ENCODE results near the gene OBSCN. TPM values are rescaled to one million over a fixed set of nuclear protein-coding genes. Genes with fewer than 3 reads are reported as not detected.
"Not testable (repeated sequence)": the region's sequence is repeated elsewhere in the genome, so short reads cannot be mapped to it uniquely, and the experiment has no call there.

OBSCN gene
- total RNA-seq, 1 donor from 2014 or later: 15.2 TPM

DNA sequence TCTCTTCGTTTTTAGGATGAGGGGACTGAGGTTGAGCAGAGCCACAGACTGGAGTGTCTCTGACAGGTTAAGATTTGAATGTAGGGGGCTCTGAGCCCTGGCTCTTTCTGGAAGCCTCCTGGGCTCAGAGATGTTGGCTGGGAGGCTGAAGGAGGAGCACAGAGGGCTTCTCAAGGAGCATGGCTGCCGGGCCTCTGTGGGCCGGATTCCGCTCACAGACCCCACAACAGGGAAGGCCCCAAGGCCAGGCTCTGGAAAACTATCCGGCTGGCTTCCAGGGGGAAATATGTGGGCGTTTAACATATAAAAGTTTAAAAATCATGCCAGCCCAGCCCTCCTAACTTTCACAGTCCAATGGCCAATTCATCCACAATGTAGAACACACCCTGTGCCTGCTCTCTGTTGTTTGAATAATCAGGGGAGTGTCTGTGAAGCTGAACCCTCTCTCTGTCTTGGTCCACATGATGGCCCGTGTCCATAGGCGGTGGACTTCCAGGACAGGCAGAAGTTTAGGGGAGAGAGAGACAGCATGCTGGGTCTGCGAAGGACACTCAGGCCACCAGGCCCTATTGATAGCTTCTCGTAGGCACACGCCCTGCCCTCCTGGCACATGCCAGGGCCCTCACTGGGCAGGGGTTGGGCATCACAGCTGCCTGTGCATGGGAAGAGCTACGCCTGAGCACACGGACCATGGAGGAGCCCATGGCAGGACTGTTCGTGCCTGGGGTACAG is 10.8 kb downstream of the OBSCN start:
- no peaks in the 10 kb centered on the region for H3K9me3 Mint-ChIP-seq (ENCODE audit: unreplicated experiment)
- H3K27ac Mint-ChIP-seq (ENCODE audit: unreplicated experiment): no peak overlapping the region
- H3K27me3 Mint-ChIP-seq (ENCODE audit: unreplicated experiment): no peaks in the 10 kb centered on the region
- peak; percentile 69 for DNase-seq (ENCODE audit: extremely low spot score, unreplicated experiment)
- no peak overlapping the region for H3K4me3 Mint-ChIP-seq (ENCODE audit: unreplicated experiment)
- TF ChIP-seq, protein P1, sequence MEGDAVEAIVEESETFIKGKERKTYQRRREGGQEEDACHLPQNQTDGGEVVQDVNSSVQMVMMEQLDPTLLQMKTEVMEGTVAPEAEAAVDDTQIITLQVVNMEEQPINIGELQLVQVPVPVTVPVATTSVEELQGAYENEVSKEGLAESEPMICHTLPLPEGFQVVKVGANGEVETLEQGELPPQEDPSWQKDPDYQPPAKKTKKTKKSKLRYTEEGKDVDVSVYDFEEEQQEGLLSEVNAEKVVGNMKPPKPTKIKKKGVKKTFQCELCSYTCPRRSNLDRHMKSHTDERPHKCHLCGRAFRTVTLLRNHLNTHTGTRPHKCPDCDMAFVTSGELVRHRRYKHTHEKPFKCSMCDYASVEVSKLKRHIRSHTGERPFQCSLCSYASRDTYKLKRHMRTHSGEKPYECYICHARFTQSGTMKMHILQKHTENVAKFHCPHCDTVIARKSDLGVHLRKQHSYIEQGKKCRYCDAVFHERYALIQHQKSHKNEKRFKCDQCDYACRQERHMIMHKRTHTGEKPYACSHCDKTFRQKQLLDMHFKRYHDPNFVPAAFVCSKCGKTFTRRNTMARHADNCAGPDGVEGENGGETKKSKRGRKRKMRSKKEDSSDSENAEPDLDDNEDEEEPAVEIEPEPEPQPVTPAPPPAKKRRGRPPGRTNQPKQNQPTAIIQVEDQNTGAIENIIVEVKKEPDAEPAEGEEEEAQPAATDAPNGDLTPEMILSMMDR (IDR thresholded peaks at IDR 0.05): no peak
- H3K4me1 Mint-ChIP-seq (ENCODE audit: unreplicated experiment): peaks cover 2% of the 10 kb centered on the region
- H3K36me3 Mint-ChIP-seq (ENCODE audit: unreplicated experiment): no peaks in the 10 kb centered on the region

DNA sequence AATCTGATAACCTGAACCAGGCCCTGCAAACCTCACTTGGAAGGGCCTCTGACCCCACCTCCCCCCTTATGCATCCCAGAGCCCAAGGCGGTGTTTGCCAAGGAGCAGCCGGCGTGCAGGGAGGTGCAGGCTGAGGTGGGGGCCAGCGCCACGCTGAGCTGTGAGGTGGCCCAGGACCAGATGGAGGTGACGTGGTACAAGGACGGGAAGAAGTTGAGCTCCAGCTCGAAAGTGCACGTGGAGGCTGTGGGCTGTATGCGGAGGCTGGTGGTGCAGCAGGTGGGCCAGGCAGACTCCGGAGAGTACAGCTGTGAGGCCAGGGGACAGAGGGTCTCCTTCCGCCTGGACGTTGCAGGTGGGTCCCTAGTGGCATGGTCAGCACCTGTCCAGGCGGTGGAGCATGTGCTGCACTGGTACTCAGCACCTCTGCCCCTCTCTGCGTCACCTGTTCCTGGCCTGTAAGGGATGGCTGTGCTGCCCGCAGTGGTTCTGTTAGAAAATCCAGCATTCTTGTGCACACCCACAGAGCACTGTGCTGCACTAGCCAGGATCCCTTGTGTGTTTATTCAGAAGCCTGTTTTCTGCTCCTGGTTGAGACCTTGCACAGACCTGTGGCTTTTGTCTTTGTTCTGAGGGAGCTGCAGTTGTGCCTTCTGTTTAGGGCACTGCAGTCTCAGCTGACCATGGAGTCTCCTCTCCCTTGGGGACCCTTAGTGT is 11.6 kb downstream of the OBSCN start:
- Mint-ChIP-seq H3K4me1 (ENCODE audit: unreplicated experiment) (peaks cover 2% of the 10 kb centered on the region), H3K4me3 (ENCODE audit: unreplicated experiment) (no peak overlapping the region), H3K36me3 (ENCODE audit: unreplicated experiment) (peaks cover 3% of the 10 kb centered on the region), H3K9me3 (ENCODE audit: unreplicated experiment) (no peaks in the 10 kb centered on the region), H3K27me3 (ENCODE audit: unreplicated experiment) (no peaks in the 10 kb centered on the region), H3K27ac (ENCODE audit: unreplicated experiment) (no peak overlapping the region)
- DNase-seq (ENCODE audit: extremely low spot score, unreplicated experiment): peak; percentile 77
- TF ChIP-seq, protein P1 (IDR thresholded peaks at IDR 0.05): no peak

DNA sequence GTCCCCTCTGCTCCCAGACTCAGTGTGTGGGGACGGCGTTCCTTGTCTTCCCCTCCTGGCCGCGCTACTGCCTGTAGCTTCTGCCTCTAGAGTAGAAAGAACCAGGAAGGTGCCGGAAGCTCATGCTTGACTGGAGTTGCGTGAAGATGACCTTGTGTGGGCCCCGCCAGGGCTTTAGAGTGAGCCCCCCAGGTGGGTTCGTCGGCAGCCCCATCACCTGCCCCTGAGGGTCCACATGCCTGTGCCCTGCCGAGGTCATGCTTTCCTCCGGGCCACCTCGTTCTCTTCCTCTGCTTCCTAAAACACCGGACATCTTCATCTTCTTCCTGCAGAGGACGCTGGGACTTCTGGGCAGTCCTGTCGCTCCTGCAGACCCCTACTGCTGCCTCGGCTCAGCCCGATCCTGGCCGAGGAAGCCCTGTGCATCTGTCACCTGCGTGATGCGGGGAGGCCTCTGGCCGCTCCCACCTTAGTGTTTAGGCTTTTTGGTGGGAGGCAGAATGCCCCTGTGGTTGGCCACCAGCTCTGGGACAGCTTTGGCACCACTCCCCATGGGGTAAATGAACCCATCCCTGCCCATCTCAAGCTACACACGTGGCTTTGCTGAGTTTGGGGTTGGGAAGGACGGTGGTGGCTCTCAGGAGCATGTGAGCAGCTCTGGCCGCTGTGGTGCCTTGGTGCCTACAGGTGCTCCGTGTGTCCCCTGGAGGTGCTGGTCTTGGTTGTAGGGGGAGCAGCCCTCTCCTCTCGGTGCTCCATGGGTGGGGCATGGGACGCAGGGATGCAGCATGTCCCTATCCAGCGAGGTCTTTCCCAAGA is 12.3 kb downstream of the OBSCN start:
- no peak overlapping the region for H3K27ac Mint-ChIP-seq (ENCODE audit: unreplicated experiment)
- TF ChIP-seq, protein P1 (IDR thresholded peaks at IDR 0.05): no peak
- no peaks in the 10 kb centered on the region for H3K27me3 Mint-ChIP-seq (ENCODE audit: unreplicated experiment)
- H3K4me1 Mint-ChIP-seq (ENCODE audit: unreplicated experiment): peaks cover 2% of the 10 kb centered on the region
- H3K4me3 Mint-ChIP-seq (ENCODE audit: unreplicated experiment): no peak overlapping the region
- H3K36me3 Mint-ChIP-seq (ENCODE audit: unreplicated experiment): peaks cover 8% of the 10 kb centered on the region
- no peaks in the 10 kb centered on the region for H3K9me3 Mint-ChIP-seq (ENCODE audit: unreplicated experiment)
- peak; percentile 76 for DNase-seq (ENCODE audit: extremely low spot score, unreplicated experiment)

DNA sequence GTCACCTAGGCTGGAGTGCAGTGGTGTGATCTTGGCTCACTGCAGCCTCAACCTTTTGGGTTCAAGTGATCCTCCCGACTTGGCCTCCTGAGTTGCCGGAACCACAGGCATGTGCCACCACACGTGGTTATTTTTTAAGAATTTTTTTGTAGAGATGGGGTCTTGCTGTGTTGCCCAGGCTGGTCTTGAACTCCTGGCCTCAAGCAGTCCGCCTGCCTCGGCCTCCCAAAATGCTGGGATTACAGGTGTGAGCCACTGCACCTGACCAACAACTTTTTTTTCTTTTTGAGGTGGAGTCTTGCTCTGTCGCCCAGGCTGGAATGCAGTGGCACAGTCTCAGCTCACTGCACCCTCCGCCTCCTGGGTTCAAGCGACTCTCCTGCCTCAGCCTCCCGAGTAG is 13.3 kb downstream of the OBSCN start:
- not testable (repeated sequence) for H3K27ac Mint-ChIP-seq (ENCODE audit: unreplicated experiment); H3K4me3 Mint-ChIP-seq (ENCODE audit: unreplicated experiment); H3K4me1 Mint-ChIP-seq (ENCODE audit: unreplicated experiment); DNase-seq (ENCODE audit: extremely low spot score, unreplicated experiment); H3K27me3 Mint-ChIP-seq (ENCODE audit: unreplicated experiment); H3K9me3 Mint-ChIP-seq (ENCODE audit: unreplicated experiment)
- H3K36me3 Mint-ChIP-seq (ENCODE audit: unreplicated experiment): peaks cover 12% of the 10 kb centered on the region

DNA sequence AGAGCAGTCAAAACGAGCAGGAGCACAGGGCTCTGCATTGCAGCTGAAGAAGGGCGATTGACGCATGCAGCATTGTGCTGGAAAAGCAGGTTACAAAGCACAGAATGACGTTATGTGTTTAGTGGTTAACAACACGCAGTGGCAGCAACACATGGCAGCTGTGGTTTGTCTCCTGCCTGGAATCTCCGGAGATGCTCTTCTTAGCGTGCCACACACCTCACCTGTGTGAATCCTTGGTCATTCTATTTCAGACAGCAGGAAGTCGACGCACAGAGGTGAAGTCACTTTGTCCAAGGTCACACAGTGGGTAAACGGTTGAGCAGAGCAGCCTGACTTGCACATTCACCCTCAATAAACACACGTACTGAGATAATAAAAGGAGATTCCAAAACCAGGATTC is 14.7 kb downstream of the OBSCN start:
- no peak overlapping the region for H3K4me3 Mint-ChIP-seq (ENCODE audit: unreplicated experiment)
- H3K9me3 Mint-ChIP-seq (ENCODE audit: unreplicated experiment): no peaks in the 10 kb centered on the region
- TF ChIP-seq, protein P1 (IDR thresholded peaks at IDR 0.05): no peak
- no peaks in the 10 kb centered on the region for H3K27me3 Mint-ChIP-seq (ENCODE audit: unreplicated experiment)
- H3K36me3 Mint-ChIP-seq (ENCODE audit: unreplicated experiment): peaks cover 12% of the 10 kb centered on the region
- H3K4me1 Mint-ChIP-seq (ENCODE audit: unreplicated experiment): peaks cover 2% of the 10 kb centered on the region
- peak; percentile 19 for DNase-seq (ENCODE audit: extremely low spot score, unreplicated experiment)
- H3K27ac Mint-ChIP-seq (ENCODE audit: unreplicated experiment): no peak overlapping the region
